Activated T-cell treated with anti-CD3 and anti-CD28 coated beads for 48 hours (primary cell): Measurements from ENCODE around the gene ITSN1.

ENCODE experiments used
- DNase-seq: peaks from one replicate; pipeline ENCODE4 v3.0.0-alpha.2; 2020; ENCODE audit warnings: low read depth

Gene ITSN1

DNA sequence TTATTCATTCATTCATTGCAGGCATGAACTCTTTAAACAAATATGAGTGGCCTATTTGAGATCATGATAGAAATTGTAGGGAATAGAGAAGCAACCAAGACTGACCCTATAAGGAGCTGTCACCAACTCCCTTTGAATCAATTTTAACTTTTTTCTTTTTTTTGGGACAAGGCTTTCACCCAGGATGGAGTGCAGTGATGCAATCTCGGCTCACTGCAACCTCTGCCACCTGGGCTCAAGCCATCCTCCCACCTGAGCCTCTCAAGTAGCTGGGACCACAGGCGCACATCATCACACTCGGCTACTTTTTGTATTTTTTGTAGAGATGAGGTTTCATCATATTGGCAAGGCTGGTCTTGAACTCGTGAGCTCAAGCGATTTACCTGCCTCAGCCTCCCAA is 290.4 kb downstream of the ITSN1 start:
- no peak for DNase-seq

DNA sequence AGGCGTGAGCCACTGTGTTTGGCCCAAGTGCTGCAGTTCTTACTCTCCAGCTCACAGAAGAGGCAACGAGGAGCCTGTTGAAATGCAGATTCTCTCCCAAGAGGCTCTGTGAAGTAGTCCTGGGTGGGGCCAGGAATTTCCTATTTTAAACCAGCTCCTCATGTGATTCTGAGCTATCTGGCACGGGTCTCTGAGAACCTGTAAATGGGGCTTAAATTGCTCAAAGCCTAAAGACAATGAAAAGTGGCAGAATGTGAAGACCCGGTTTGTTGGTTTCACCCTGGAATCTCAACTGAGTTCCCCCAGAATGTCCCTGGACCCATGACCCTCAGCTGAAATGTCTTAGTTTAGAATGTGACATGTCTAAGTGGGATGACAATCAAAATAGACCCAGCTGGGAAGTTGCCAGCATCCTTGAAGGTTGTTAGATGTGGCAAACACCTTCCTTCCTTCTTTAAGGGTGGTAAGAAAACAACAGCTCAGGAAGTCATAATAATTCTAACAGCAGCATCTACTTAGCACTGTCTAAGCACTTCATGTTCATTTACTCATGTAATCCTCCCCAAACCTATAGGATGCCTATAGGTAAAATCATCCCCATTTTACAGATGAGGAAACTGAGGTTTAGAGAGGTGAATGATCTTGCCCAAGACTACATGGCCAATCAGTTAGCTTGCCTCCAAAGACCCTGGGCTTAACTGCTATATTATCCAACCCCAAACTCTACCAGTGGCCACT is 294.2 kb downstream of the ITSN1 start:
- no peak for DNase-seq

DNA sequence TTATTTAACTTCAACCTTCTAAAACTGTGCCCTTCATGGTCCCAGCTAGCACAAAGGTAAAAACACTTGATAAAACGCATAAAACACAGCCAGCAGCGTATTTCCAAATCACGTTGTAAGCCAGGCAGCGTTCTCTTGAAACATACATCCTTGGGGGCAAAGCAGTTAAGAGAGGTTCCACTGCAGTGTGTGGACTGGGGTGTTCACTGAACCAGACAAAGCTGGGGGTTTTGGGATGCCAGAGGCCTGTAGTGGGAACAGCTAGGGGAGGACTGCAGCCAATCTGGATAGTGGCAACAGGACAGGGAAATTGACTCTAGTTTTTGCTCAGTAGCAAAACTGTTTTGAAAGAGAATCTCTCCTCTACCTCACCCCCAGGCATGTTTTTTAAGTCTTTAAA is 294.8 kb downstream of the ITSN1 start:
- DNase-seq, result no peak

DNA sequence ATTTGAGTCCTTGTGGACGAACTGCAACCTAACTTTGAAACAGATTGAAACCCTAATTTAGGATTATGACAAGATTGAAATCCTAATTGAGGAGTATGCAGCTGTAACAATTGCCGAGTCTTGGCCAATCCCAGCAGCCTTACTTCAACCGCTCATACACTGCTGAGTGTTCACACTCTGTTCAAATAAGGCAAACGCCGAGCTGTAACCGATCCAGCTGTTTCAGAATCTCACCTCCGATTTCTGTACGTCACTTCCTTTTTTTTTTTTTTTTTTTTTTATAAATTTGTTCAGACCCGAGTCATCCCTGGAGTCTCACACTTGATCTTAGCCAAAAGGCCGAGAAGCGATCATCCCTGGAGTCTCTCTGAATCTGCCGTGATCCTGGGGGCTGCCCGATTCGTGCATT is 295.6 kb downstream of the ITSN1 start:
- no peak for DNase-seq

DNA sequence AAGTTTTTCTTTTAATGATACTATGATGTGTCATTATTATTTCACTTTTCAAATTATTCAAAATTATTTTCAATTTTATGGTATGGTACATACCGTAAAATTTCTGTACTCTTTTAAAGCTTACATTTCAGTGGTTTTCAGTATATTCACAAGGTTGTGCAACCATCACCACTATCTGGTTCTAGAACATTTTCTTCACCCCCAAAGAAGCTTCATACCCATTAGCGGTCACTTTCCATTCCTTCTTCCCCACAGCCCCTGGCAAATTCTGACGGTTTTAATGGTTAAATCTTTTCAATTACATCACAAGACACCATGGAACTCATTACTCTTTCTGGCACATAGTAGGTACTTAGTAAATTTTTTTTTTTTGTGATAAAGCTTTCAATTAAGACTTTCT is 296.1 kb downstream of the ITSN1 start:
- no peak for DNase-seq

DNA sequence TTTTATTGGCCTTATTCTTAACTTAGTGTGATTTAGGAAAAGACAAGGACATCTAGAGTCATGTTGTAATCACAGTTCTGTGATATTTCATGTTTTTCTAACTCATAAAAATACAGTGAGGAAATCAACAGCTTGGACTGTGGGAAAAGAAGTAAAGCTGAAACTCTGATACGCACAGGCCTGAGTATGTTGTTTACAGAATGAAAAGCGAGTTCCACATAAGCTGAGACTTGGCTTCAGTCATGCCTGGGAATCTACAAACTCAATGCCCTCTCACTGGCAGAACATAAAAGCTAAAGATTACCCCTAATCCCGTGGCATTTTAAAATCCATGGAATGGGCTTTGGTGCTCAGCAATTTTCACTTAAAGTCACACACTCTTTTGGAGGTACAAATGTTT is 296.9 kb downstream of the ITSN1 start:
- no peak for DNase-seq

DNA sequence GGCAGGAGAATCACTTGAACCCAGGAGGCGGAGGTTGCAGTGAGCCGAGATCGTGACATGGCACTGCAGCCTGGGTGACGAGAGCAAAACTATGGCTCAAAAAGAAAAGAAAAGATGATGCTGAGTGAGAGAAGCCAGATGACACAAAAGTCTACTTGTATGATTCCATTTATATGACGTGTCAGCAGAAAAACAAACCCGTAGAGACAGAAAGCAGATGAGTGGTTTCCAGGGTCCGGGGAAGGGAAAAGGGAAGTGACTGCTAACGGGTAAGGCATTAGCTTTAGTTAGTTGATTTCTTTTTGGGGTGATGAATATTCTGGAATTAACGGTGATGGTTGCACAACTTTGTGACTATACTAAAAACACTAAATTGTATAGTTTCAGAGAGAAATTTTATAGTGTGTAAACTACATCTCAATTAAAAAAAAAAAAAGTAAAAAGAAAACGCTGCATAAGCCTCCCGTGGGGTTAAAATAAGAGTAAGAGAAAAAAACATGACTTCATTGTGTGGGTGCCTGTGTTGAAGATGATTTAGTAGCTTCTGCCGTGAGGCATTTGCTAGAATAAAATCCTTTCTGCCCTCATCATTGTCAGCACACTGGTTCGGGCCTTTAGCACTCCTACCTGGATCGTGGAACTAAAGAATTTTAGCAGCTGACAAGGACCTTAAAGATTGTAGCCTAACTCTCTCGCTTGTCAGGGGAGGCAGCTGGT is 298.0 kb downstream of the ITSN1 start:
- DNase-seq, result no peak

DNA sequence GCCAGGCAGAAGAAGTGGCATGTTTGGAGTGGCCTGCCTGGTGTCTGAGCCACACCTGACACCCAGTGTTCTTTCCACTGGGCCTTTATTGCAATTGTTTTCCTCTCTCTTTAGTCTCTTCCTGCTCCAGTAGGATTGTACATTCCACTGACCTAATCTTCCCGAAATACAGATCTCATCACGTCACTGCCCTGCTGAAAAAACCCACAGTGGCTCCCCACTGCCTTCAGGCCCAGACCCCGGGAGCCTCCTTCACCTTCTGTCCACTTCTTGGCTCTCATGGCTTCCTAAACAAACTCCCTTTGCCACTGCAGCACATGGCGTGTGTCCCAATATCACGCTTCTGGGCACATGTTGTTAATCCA is 298.6 kb downstream of the ITSN1 start:
- DNase-seq, result no peak

DNA sequence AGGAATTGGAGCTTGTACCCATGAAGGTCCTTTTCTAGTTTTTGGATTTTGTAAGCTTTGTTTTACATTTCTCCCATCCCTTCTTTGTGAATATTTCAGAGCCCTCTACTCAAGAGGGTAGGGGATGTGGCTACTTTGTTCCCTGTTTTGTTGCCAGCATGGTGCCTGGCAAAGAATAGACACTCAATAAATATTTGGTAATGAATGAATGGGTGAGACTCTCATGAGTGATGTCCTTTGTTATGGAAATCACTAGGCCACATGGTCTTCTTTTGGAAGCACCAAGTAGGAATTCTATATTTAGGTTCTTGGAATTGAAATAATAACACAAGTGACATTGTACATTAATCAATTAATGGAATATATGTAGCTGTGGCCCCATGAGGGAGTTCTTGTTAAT is 300.1 kb downstream of the ITSN1 start:
- no peak for DNase-seq

DNA sequence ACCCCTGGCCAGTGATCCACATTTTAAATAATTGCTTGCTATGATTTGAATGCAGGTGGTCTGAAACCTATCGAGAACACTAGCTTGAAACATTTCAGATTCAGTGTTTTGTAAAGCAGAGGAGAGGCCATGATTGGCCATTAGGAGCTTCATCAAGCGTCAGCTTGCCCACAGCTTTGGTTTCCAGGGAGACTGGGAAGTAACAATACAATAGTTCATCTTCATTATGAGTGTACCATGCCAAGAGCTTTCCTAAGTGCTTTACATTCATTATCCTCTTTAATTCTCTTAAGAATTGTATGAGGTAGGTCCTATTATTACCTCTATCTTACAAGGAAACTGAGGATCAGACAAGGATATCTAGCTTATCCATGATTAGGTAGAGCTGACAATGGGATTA is 301.0 kb downstream of the ITSN1 start:
- no peak for DNase-seq

DNA sequence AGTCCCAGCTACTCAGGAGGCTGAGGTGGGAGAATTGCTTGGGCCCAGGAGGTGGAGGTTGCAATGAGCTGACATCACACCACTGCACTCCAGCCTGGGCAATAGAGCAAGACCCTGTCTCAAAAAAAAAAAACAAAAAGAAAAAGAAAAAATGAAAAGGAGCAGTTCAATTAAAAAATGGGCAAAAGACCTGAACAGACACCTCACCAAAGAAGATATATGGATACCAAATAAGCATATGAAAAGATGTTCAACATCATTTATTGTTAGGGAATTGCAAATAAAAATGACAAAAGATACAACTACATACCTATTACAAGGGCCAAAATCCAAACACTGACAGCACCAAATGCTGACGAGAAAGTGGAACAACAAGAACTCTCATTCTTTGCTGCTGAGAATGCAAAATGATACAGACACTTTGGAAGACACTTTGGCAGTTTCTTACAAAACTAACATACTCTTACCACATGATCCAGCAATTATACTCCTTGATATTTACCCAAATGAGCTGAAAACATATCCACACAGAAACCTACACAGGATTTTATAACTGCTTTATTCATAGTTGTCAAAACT is 302.0 kb downstream of the ITSN1 start:
- DNase-seq, result no peak

DNA sequence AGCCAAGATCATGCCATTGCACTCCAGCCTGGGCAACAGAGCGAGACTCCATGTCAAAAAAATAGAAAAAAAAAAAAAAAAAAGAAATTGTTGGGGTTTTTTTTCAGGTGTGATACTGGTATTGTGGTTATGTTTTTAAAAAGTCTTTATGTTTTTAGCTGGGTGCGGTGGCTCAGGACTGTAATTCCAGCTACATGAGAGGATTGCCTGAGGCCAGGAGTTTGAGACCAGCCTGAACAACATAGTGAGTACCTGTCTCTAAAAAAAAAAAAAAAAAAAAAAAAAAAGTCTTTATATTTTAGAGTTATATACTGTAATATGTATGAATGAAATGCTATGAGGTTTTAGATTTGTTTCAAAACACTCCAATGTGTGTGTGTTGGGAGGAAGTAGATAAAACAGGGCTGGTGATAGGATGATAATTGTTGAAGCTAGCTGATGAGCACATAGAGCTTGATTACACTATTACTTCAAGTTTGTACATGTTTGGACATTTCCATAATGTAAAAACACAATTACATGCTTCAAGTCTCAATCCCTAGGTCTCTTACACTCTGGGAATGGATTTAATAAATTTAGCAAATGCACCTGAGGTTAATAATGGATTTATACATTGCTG is 303.5 kb downstream of the ITSN1 start:
- DNase-seq, result no peak

DNA sequence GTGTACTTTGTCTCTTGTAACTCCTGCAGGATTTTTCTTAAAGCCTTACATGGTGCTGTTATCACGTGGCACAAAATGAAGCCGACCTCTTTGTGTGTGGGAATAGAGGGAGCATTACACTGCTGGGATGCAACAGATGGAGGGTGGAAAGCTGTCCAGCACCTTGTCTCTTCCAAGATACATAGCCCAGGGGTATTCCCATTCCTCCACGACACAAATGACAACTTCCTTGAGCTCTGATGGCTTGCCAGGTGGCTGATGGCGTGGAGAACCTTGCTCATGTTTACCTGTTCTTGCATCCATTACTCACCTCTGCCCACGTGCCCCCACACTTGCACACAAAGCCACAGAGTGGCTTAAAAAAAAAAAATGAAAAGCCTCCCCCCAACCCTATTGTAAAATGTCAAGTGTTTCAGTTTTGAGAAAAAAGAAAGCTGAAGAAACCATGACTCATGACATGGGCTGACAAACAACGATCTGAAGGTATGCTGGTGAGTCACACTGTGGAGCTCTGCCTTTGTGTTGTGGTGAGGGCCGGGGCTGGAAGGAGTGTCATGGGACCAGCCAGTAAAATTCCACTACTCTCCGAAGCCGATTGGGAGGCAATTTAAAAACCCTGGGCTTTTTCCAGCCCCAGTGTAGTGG is 305.3 kb downstream of the ITSN1 start:
- DNase-seq, result peak; percentile 73

DNA sequence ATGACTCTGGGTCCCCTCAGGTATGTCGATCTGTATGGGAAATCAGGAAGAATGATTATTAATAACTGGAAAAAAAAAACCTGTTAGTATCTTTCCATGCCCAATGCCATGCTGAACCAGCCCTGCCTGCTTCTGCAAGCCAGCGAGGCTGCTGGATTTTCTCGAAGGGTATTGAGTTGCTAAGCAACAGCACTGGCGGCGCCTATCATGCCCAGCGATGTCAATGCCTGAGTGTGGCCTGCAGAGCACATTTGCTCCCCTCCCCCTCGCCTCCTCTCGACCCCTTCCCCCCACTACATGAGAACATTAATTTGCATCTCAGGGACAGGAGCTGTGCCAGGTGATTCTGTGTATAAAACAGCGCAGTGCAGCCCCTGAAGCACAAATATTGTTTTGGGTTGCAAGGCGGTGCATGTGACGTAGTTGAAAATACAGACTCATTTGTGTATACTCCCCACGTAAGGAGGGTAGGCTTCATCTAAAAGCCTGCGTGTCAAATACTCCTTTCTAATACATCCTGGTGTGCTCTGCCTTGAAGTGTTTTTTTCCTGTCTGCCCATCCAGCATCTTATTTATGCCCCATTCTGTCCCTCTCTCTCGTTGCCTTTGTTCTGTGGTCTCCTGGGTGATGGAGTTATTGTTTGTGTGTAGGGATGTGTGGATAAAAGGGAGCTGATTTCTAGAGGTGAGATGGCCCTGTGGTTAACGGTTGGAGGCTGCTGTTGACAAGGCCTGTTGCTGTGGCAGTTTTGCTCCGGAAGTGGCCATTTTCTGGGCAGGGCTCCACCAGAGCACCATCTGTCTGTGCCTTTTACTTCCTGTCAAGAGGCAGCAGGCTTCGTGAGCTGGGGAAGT is 306.0 kb downstream of the ITSN1 start:
- DNase-seq, result peak; percentile 74

DNA sequence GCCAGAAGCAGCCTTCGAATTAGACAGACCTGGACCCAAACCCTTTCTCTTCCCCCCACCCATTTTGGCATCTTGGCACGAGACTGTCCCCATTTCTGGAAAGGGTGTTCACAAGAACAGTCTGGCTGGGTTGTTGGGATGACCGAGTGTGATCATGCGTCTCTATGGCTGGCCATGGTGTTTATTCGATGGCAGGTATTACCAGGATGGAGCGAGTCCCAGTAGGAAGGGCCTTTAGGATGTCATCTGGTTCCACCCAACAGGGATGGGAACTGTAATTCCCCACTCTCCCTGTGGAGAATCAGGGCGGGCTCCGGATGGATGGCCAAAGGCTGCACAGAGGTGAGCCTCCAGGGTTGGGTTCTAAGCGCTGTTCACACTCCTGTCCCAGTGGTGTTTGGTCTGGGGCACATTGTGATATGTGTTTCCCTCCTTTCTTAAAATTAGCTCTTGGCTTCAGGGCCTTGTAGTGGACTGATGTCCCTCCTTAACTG is 306.7 kb downstream of the ITSN1 start:
- DNase-seq, result no peak
